H9 (cell line): Measurements from ENCODE around the gene SBK3. TPM values are rescaled to one million over a fixed set of nuclear protein-coding genes. Genes with fewer than 3 reads are reported as not detected.

Source experiments
- DNase-seq: peaks from one replicate; pipeline ENCODE4 v3.0.0-alpha.2; 2017
- H2AFZ ChIP-seq: one replicate; pipeline ENCODE4 v1.6.1; 2013; ENCODE audit warnings: mild to moderate bottlenecking, low read length, control low read depth, moderate library complexity
- H2AK5ac ChIP-seq: 2 replicates; pipeline ENCODE4 v1.6.1; 2013; ENCODE audit warnings: low read length, control low read depth, mixed read lengths; ENCODE audit not compliant: insufficient read length
- H2BK120ac ChIP-seq: one replicate; pipeline ENCODE4 v1.6.1; 2013; ENCODE audit warnings: low read depth, mild to moderate bottlenecking, low read length, control low read depth, inconsistent platforms; ENCODE audit not compliant: poor library complexity, severe bottlenecking
- H2BK12ac ChIP-seq: 2 replicates; pipeline ENCODE4 v1.6.1; 2013; ENCODE audit warnings: low read length, control low read depth, mixed read lengths, low read depth; ENCODE audit not compliant: insufficient read length
- H2BK15ac ChIP-seq: 2 replicates; pipeline ENCODE4 v1.6.1; 2013; ENCODE audit warnings: low read depth, low read length, control low read depth
- H2BK20ac ChIP-seq: one replicate; pipeline ENCODE4 v1.6.1; 2013; ENCODE audit warnings: low read depth, mild to moderate bottlenecking, low read length, control low read depth, inconsistent platforms; ENCODE audit not compliant: poor library complexity, severe bottlenecking
- H2BK5ac ChIP-seq: 2 replicates; pipeline ENCODE4 v1.6.1; 2013; ENCODE audit warnings: low read length, control low read depth, mixed read lengths; ENCODE audit not compliant: insufficient read length
- H3K14ac ChIP-seq: 2 replicates; pipeline ENCODE4 v1.6.1; 2013; ENCODE audit warnings: low read length, control low read depth; ENCODE audit not compliant: insufficient read depth
- H3K18ac ChIP-seq: 2 replicates; pipeline ENCODE4 v1.6.1; 2013; ENCODE audit warnings: low read depth, mild to moderate bottlenecking, mixed read lengths, low read length, control low read depth; ENCODE audit not compliant: insufficient read length
- H3K23ac ChIP-seq: 2 replicates; pipeline ENCODE4 v1.6.1; 2013; ENCODE audit warnings: low read length, control low read depth, mixed read lengths, low read depth; ENCODE audit not compliant: insufficient read length
- H3K23me2 ChIP-seq: 2 replicates; pipeline ENCODE4 v1.6.1; 2013; ENCODE audit warnings: low read depth, mild to moderate bottlenecking, mixed read lengths, low read length, control low read depth; ENCODE audit not compliant: insufficient read length, poor library complexity, severe bottlenecking
- H3K27ac ChIP-seq: 2 replicates; pipeline ENCODE4 v1.5.1; 2013; ENCODE audit warnings: low read length, control low read depth, mixed read lengths, low read depth; ENCODE audit not compliant: insufficient read length
- H3K27me3 ChIP-seq: 2 replicates; pipeline ENCODE4 v1.6.1; 2013; ENCODE audit warnings: low read length, control low read depth, inconsistent platforms; ENCODE audit not compliant: insufficient read depth
- H3K4ac ChIP-seq: 2 replicates; pipeline ENCODE4 v1.6.1; 2013; ENCODE audit warnings: low read depth, mild to moderate bottlenecking, control low read depth, inconsistent platforms, low read length, moderate library complexity
- H3K4me1 ChIP-seq: 2 replicates; pipeline ENCODE4 v1.6.1; 2013; ENCODE audit warnings: low read length, control low read depth, inconsistent platforms; ENCODE audit not compliant: insufficient read depth
- H3K4me2 ChIP-seq: 2 replicates; pipeline ENCODE4 v1.6.1; 2013; ENCODE audit warnings: low read length, control low read depth, mixed read lengths; ENCODE audit not compliant: insufficient read length, insufficient read depth
- H3K56ac ChIP-seq: 2 replicates; pipeline ENCODE4 v1.6.1; 2013; ENCODE audit warnings: low read depth, mild to moderate bottlenecking, mixed read lengths, low read length, control low read depth; ENCODE audit not compliant: insufficient read length
- H3K79me1 ChIP-seq: 2 replicates; pipeline ENCODE4 v1.6.1; 2013; ENCODE audit warnings: low read depth, mild to moderate bottlenecking, moderate library complexity, low read length, control low read depth, inconsistent platforms; ENCODE audit not compliant: insufficient read depth, poor library complexity, severe bottlenecking
- H3K79me2 ChIP-seq: 2 replicates; pipeline ENCODE4 v1.6.1; 2013; ENCODE audit warnings: low read length, control low read depth, inconsistent platforms; ENCODE audit not compliant: insufficient read depth
- H3K9ac ChIP-seq: 2 replicates; pipeline ENCODE4 v1.6.1; 2013; ENCODE audit warnings: low read length, control low read depth, mixed read lengths; ENCODE audit not compliant: insufficient read length; ENCODE audit errors: extremely low read depth
- H3K9me3 ChIP-seq: one replicate; pipeline ENCODE4 v1.6.1; 2013; ENCODE audit warnings: low read depth, low read length, inconsistent platforms; ENCODE audit not compliant: control insufficient read depth
- H3T11ph ChIP-seq: one replicate; pipeline ENCODE4 v1.6.1; 2013; ENCODE audit warnings: mild to moderate bottlenecking, low read length, control low read depth, inconsistent platforms
- H4K20me1 ChIP-seq: one replicate; pipeline ENCODE4 v1.6.1; 2013; ENCODE audit not compliant: control insufficient read depth, insufficient read length, insufficient read depth
- H4K5ac ChIP-seq: 2 replicates; pipeline ENCODE4 v1.6.1; 2013; ENCODE audit warnings: low read depth, mild to moderate bottlenecking, mixed read lengths, low read length, control low read depth; ENCODE audit not compliant: insufficient read length
- H4K8ac ChIP-seq: replicated peaks from 2 replicates; pipeline ENCODE4 v1.6.1; 2013; ENCODE audit warnings: low read length, control low read depth, mixed read lengths, low read depth; ENCODE audit not compliant: insufficient read length
- H4K91ac ChIP-seq: 2 replicates; pipeline ENCODE4 v1.6.1; 2013; ENCODE audit warnings: low read depth, mild to moderate bottlenecking, moderate library complexity, mixed read lengths, low read length, control low read depth; ENCODE audit not compliant: insufficient read length
- H3K27ac Mint-ChIP-seq, 3 experiments: 2 replicates in 2 of 3; 3 replicates in 1 of 3; pipeline ENCODE4 v1.8.0; 2020 to 2021; ENCODE audit warnings: mixed read lengths in 3 of 3, mild to moderate bottlenecking in 1 of 3, moderate library complexity in 1 of 3
- H3K27me3 Mint-ChIP-seq: 2 replicates; pipeline ENCODE4 v1.8.0; 2021; ENCODE audit warnings: low read depth, mild to moderate bottlenecking, moderate library complexity, mixed read lengths
- H3K36me3 Mint-ChIP-seq, 3 experiments: 2 replicates in 2 of 3; 3 replicates in 1 of 3; pipeline ENCODE4 v1.8.0; 2020 to 2021; ENCODE audit warnings: low read depth in 3 of 3, mixed read lengths in 3 of 3; ENCODE audit not compliant: insufficient read depth in 1 of 3
- H3K4me1 Mint-ChIP-seq, 2 experiments: 2 replicates each; pipeline ENCODE4 v1.8.0; 2020; ENCODE audit warnings: mixed read lengths in 2 of 2
- H3K4me3 Mint-ChIP-seq, 2 experiments: 2 replicates in 1 of 2; 3 replicates in 1 of 2; pipeline ENCODE4 v1.8.0; 2020 to 2021; ENCODE audit warnings: mild to moderate bottlenecking in 2 of 2, mixed read lengths in 2 of 2, moderate library complexity in 1 of 2
- H3K9me3 Mint-ChIP-seq, 2 experiments: 2 replicates in 1 of 2; 3 replicates in 1 of 2; pipeline ENCODE4 v1.8.0; 2020; ENCODE audit warnings: mild to moderate bottlenecking in 2 of 2, mixed read lengths in 2 of 2, moderate library complexity in 1 of 2
- CTCF ChIP-seq: fragments of 200-600 bp; sonication (generic); conservative IDR thresholded peaks from 3 replicates; pipeline ENCODE4 v1.8.0; 2021; ENCODE audit warnings: antibody characterized with exemption, mild to moderate bottlenecking
- WGBS: extraction: QIAGEN DNeasy Blood & Tissue Kit; methylation state at CpG from one replicate; pipeline ENCODE4 v1.1.7; 2013; ENCODE audit warnings: missing lambda C conversion rate, low lambda C conversion rate, mixed read lengths; ENCODE audit not compliant: insufficient read length; ENCODE audit errors: extremely low coverage; 5-methylcytosine and 5-hydroxymethylcytosine counted together
- total RNA-seq: library from RNA; stranded (reverse); gene quantifications from 2 replicates; pipeline ENCODE4 v1.2.1, GENCODE V29; 2021

SBK3 gene
- total RNA-seq, 1 experiment from 2014 or later, result 0.70 TPM

DNA sequence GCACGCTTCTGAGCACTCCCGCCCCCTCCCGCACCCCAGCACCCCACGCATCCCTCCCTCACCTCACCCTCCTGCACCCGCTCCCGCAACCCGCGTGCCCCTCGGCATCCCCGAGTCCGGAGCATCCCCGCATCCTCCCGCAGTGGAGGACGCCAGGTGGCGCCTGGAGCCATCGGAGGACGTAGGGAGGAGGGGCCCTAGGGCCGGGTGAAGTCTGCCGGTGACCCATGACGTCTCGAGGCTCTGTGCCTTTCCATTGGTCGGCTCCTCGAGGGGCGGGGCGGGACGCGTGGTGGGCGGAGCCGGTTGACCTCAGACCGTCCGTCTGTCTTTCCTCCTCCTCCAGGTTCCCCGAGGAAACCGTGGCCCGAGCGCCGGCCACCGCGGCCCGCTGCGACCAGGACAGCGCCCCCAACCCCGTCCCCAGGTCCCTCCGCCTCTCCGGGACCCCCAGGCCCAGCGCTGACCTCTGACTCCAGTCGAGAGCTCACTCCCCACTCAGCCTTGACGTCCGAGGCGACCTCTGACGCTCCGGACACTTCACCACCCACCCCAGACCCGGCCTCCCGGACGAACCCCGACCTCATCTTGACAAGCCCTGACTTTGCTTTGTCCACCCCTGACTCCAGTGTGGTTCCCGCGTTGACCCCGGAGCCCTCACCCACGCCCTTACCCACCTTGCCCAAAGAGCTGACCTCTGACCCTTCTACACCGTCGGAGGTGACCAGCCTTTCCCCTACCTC is 28.3 kb downstream of the SBK3 start:
- no peak overlapping the region for H3K9ac ChIP-seq

More for the DNA sequence above, 28.3 kb downstream of the SBK3 start:
- no peak overlapping the region for H3K56ac ChIP-seq
- no peaks in the 10 kb centered on the region for H3K9me3 ChIP-seq
- no peaks in the 10 kb centered on the region for H3K79me2 ChIP-seq
- H3K4ac ChIP-seq, result no peak overlapping the region
- no peak overlapping the region for H2AFZ ChIP-seq
- no peaks in the 10 kb centered on the region for H3K9me3 Mint-ChIP-seq
- TF ChIP-seq CTCF, result peak; percentile 84
- no peaks in the 10 kb centered on the region for H3K36me3 Mint-ChIP-seq
- H3K14ac ChIP-seq, result peak overlapping the region; percentile 39; the same call in 1 of the 2 replicates
- WGBS, result no CpG with 5 or more reads among the region's 61 CpGs
- no peaks in the 10 kb centered on the region for H3K27me3 ChIP-seq
- no peak overlapping the region for H4K5ac ChIP-seq
- no peak overlapping the region for H2BK120ac ChIP-seq
- peak overlapping the region; percentile 43 to 57 for H3K4me3 Mint-ChIP-seq
- no peak overlapping the region for H2AK5ac ChIP-seq
- H2BK15ac ChIP-seq, result no peak overlapping the region
- no peak overlapping the region for H4K91ac ChIP-seq
- no peak overlapping the region for H2BK20ac ChIP-seq
- H3K27ac ChIP-seq, result no peak overlapping the region
- no peak overlapping the region for H3T11ph ChIP-seq
- H2BK12ac ChIP-seq, result no peak overlapping the region
- peak; percentile 91 for DNase-seq
- H4K8ac ChIP-seq, result no peak overlapping the region
- H3K79me1 ChIP-seq, result no peaks in the 10 kb centered on the region
- no peaks in the 10 kb centered on the region for H4K20me1 ChIP-seq
- H3K18ac ChIP-seq, result peak overlapping the region; percentile 61
- H3K4me1 Mint-ChIP-seq, result peaks cover 4 to 7% of the 10 kb centered on the region in 2 experiments
- H3K4me2 ChIP-seq, result peak overlapping the region; percentile 34
- peaks cover 29% of the 10 kb centered on the region for H3K27me3 Mint-ChIP-seq
- peaks cover 3% of the 10 kb centered on the region for H3K23me2 ChIP-seq
- no peak overlapping the region; a peak in 1 of 7 replicates for H3K27ac Mint-ChIP-seq
- H3K4me1 ChIP-seq, result no peaks in the 10 kb centered on the region
- H3K23ac ChIP-seq, result no peak overlapping the region
- H2BK5ac ChIP-seq, result no peak overlapping the region
